ENCODE data around the gene MAPK8IP1. TPM values are rescaled to one million over a fixed set of nuclear protein-coding genes. Genes with fewer than 3 reads are reported as not detected.

The MAPK8IP1 gene
- total and polyA plus RNA-seq, 2 donors (not counting 1 experiment from before 2014, with no cell fraction given) = 2.1 to 4.0 TPM

DNA sequence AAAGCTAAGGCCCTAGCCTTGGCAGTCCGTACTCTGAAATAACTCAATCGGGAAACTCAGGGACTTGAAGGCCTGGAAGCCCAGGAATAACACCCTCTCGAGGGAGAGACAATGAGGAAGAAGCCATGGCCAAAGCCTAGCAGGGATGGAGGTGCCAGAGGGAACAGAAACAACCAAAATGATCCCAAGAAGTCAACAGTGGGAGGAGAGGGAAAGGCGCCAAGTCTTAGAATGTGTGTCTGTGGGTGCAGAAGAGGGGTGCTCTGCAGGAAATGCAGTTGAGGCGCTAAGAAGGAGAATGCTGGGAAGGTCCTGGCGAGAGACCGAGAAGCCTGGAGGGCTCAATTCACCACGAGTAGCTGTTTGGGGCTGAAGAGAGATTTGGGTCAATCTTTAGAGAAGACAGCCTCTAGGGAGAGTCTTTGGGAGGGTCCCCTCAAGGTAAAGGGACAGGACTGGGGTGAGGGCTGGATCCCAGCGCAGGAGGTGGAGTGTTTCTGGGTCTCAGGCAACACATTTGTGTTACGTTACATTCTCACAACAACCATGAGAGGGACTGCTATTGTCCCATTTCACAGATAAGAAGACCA, 760 bp upstream of the MAPK8IP1 start:
- H3K79me2 ChIP-seq (ENCODE audit: control insufficient read depth, insufficient read depth, low read length) = no peaks in the 10 kb centered on the region
- no peak overlapping the region for H3K27ac ChIP-seq (ENCODE audit: low read length in 2 of 2)
- H3K4me2 ChIP-seq (replicated peaks; ENCODE audit: low read depth, low read length, poor library complexity, severe bottlenecking) = peak overlapping the region; percentile 86
- Mint-ChIP-seq H3K9me3 (ENCODE audit: insufficient read depth) (no peaks in the 10 kb centered on the region), H3K4me3 (peak overlapping the region; percentile 82), H3K4me1 (peaks cover 12% of the 10 kb centered on the region), H3K27me3 (no peaks in the 10 kb centered on the region), H3K27ac (peak overlapping the region; percentile 77)
- H4K20me1 ChIP-seq (ENCODE audit: control insufficient read depth, insufficient read depth, low read length, poor library complexity, severe bottlenecking) = peaks cover 21% of the 10 kb centered on the region
- TF ChIP-seq, protein P1, sequence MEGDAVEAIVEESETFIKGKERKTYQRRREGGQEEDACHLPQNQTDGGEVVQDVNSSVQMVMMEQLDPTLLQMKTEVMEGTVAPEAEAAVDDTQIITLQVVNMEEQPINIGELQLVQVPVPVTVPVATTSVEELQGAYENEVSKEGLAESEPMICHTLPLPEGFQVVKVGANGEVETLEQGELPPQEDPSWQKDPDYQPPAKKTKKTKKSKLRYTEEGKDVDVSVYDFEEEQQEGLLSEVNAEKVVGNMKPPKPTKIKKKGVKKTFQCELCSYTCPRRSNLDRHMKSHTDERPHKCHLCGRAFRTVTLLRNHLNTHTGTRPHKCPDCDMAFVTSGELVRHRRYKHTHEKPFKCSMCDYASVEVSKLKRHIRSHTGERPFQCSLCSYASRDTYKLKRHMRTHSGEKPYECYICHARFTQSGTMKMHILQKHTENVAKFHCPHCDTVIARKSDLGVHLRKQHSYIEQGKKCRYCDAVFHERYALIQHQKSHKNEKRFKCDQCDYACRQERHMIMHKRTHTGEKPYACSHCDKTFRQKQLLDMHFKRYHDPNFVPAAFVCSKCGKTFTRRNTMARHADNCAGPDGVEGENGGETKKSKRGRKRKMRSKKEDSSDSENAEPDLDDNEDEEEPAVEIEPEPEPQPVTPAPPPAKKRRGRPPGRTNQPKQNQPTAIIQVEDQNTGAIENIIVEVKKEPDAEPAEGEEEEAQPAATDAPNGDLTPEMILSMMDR (IDR thresholded peaks at IDR 0.05) = no peak
- no peak for TF ChIP-seq EZH2 (IDR thresholded peaks at IDR 0.05; ENCODE audit: borderline replicate concordance, insufficient read depth, low read depth, low read length, poor library complexity, severe bottlenecking)
- CTCF ChIA-PET = interaction anchor here (1.1 kb wide), 1 partner anchor 8 kb away, joined by 3 read pairs; no protein-coding TSS in a partner anchor
- H3K4me3 ChIP-seq (ENCODE audit: control extremely low read depth in 1 of 5, extremely low read depth in 1 of 5, insufficient read depth in 1 of 5, low read depth in 2 of 5, low read length in 4 of 5) = peak overlapping the region in 4 of 5 experiments; percentile 18 to 59 (median 38)
- H3K4me1 ChIP-seq (ENCODE audit: control insufficient read depth in 2 of 2, insufficient read depth in 2 of 2, low read length in 2 of 2) = peaks cover 11 to 12% of the 10 kb centered on the region in 2 donors
- no peak for ATAC-seq (ENCODE audit: low read depth)
- no peak for DNase-seq
- intact Hi-C loops (cut with micrococcal nuclease) = loop anchor here (1.0 kb wide), 3 partner anchors 15 to 37 kb away; partner anchors contain the start of gene CRY2
- peak overlapping the region; percentile 53 for H3K9ac ChIP-seq (ENCODE audit: low read length)
- 97% methylated on average over 9 of the region's 10 CpGs for WGBS (ENCODE audit: insufficient coverage)
- peaks cover 0 to 17% of the 10 kb centered on the region in 2 experiments for H3K36me3 ChIP-seq (replicated peaks in 1 of 2; ENCODE audit: control extremely low read depth in 1 of 2, control insufficient read depth in 1 of 2, extremely low read depth in 1 of 2, insufficient read depth in 2 of 2, low read length in 1 of 2)
- POLR2A ChIA-PET = interaction anchor here (1.5 kb wide), 1 partner anchor 38 kb away, joined by 3 read pairs; the partner anchor contains the start of gene CRY2
- H3K27me3 ChIP-seq (replicated peaks in 1 of 4; ENCODE audit: control extremely low read depth in 1 of 4, control insufficient read depth in 3 of 4, insufficient read depth in 4 of 4, low read length in 3 of 4) = peaks cover 0 to 13% (median 0%) of the 10 kb centered on the region in 4 experiments
- no peaks in the 10 kb centered on the region for H3K9me3 ChIP-seq (ENCODE audit: control extremely low read depth in 1 of 3, control insufficient read depth in 2 of 3, insufficient read depth in 1 of 3, low read length in 2 of 3)
- H2AFZ ChIP-seq (ENCODE audit: insufficient read depth, low read depth, low read length, poor library complexity, severe bottlenecking) = no peak overlapping the region

Measured in B cell (primary cell).